T-cell (primary cell): Measurements from ENCODE around the gene MN1. TPM values are rescaled to one million over a fixed set of nuclear protein-coding genes. Genes with fewer than 3 reads are reported as not detected.

Experiments used
- ATAC-seq, 4 experiments: fragments of 200-7000 bp in 3 of 4; fragments of 150-1000 bp in 1 of 4; cut with Tn5 transposase; replicated peaks in 1 of 4; 1 replicate in 3 of 4; 2 replicates in 1 of 4; pipeline ENCODE4 v1.10.0; 2021; ENCODE audit warnings: moderate library complexity in 3 of 4, mild to moderate bottlenecking in 2 of 4, moderate number of reproducible peaks in 1 of 4
- CTCF ChIA-PET, 2 donors: fragments of 300-600 bp; sonication (Branson Sonifier 250); formaldehyde crosslinking; loops; one replicate each; lab custom pipeline; 2022; ENCODE audit warnings: antibody characterized with exemption in 2 of 2; lab: Charles Lee
- POLR2A ChIA-PET, 2 donors: fragments of 300-600 bp; sonication (Branson Sonifier 250); formaldehyde crosslinking; loops; one replicate each; lab custom pipeline; 2022; ENCODE audit warnings: antibody characterized with exemption in 2 of 2; lab: Charles Lee
- DNase-seq, 35 experiments: peaks; one replicate each; pipeline versions ENCODE4 v3.0.0 to v3.0.0-alpha.2; 2013 to 2023
- H3K27ac ChIP-seq: one replicate; pipeline ENCODE4 v1.5.1; 2013; ENCODE audit warnings: low read length
- H3K27me3 ChIP-seq, 2 experiments: replicated peaks in 1 of 2; 1 replicate in 1 of 2; 2 replicates in 1 of 2; pipeline versions ENCODE4 v1.6.1 to v1.7.0; 2013; ENCODE audit warnings: low read length in 1 of 2, mixed read lengths in 1 of 2; ENCODE audit not compliant: control insufficient read depth in 2 of 2, insufficient read depth in 2 of 2; ENCODE audit errors: extremely low read depth in 1 of 2
- H3K36me3 ChIP-seq, 2 donors: 1 replicate in 1 of 2; 2 replicates in 1 of 2; pipeline versions ENCODE4 v1.6.1 to v1.7.0; 2013; ENCODE audit warnings: low read length in 1 of 2; ENCODE audit not compliant: control insufficient read depth in 2 of 2, insufficient read depth in 1 of 2; ENCODE audit errors: extremely low read depth in 1 of 2
- H3K4me1 ChIP-seq, 2 experiments: 1 replicate in 1 of 2; 2 replicates in 1 of 2; pipeline versions ENCODE4 v1.6.1 to v1.7.0; 2013; ENCODE audit warnings: low read length in 2 of 2, mixed read lengths in 1 of 2; ENCODE audit not compliant: insufficient read depth in 2 of 2, control insufficient read depth in 1 of 2; ENCODE audit errors: extremely low read depth in 1 of 2
- H3K4me3 ChIP-seq, 2 donors: 1 replicate in 1 of 2; 2 replicates in 1 of 2; pipeline versions ENCODE4 v1.5.1 to v1.7.0; 2013; ENCODE audit warnings: mild to moderate bottlenecking in 2 of 2, low read length in 1 of 2, moderate library complexity in 1 of 2; ENCODE audit not compliant: control insufficient read depth in 1 of 2; ENCODE audit errors: extremely low read depth in 1 of 2
- H3K9me3 ChIP-seq: 2 replicates; pipeline ENCODE4 v1.7.0; 2013
- H3K27ac Mint-ChIP-seq, 2 donors: one replicate each; pipeline ENCODE4 v1.8.0; 2020 to 2021; ENCODE audit warnings: mild to moderate bottlenecking in 2 of 2, mixed read lengths in 2 of 2
- H3K27me3 Mint-ChIP-seq, 2 donors: one replicate each; pipeline ENCODE4 v1.8.0; 2021 to 2022; ENCODE audit warnings: mixed read lengths in 2 of 2
- H3K36me3 Mint-ChIP-seq: one replicate; pipeline ENCODE4 v1.8.0; 2021; ENCODE audit warnings: mixed read lengths
- H3K4me1 Mint-ChIP-seq, 3 donors: one replicate each; pipeline ENCODE4 v1.8.0; 2020 to 2022; ENCODE audit warnings: mixed read lengths in 3 of 3, mild to moderate bottlenecking in 1 of 3
- H3K4me3 Mint-ChIP-seq, 3 donors: one replicate each; pipeline ENCODE4 v1.8.0; 2020 to 2022; ENCODE audit warnings: mild to moderate bottlenecking in 3 of 3, mixed read lengths in 3 of 3, moderate library complexity in 3 of 3
- H3K9me3 Mint-ChIP-seq, 3 donors: one replicate each; pipeline ENCODE4 v1.8.0; 2020 to 2022; ENCODE audit warnings: mixed read lengths in 3 of 3
- WGBS: methylation state at CpG from one replicate; pipeline ENCODE4 v1.1.5; 2013; ENCODE audit warnings: missing lambda C conversion rate; ENCODE audit not compliant: insufficient coverage; 5-methylcytosine and 5-hydroxymethylcytosine counted together
- total RNA-seq, 35 experiments: library from RNA in 6 of 35; stranded (reverse) in 6 of 35; fragments of 120-200 nt in 1 of 35; gene quantifications; one replicate each; pipeline versions ENCODE4 v1.2.1 to v1.2.4 and lab custom pipeline; 2013 to 2026

Gene MN1
- total RNA-seq, 5 donors from 2014 or later (not counting 1 experiment from before 2014, with no cell fraction given), result 0.22 to 0.43 (median 0.32) TPM

DNA sequence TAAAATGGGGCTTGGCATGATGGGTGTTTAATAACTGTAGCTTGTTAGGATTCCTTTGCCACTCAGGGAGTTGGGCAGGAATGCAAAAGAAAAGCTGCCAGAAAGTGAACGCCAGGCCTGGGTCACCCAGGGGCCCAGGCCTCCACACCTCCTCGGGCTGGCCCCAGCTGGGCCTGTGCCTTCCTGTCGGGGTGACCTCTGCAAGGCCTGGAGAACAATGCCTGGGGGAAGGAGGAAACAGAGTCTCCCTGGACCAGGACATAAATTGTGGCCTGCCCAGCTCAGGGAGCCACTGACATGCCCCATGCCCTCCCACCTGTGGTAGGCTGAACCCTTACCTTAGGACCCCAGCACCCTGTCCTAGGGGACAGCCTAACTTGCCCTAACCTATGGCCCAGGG is 21.9 kb downstream of the MN1 start:
- H3K4me1 Mint-ChIP-seq, result no peaks in the 10 kb centered on the region
- H3K36me3 Mint-ChIP-seq, result no peaks in the 10 kb centered on the region
- DNase-seq (no peak), ATAC-seq (no peak)
- H3K4me1 ChIP-seq, result no peaks in the 10 kb centered on the region
- no peak overlapping the region for H3K4me3 ChIP-seq
- POLR2A ChIA-PET, result no interaction called here
- H3K27ac ChIP-seq, result no peak overlapping the region
- CTCF ChIA-PET, result no interaction called here
- no peak overlapping the region for H3K4me3 Mint-ChIP-seq
- no peaks in the 10 kb centered on the region for H3K36me3 ChIP-seq
- no peak overlapping the region for H3K27ac Mint-ChIP-seq
- no peaks in the 10 kb centered on the region for H3K9me3 ChIP-seq
- H3K9me3 Mint-ChIP-seq, result no peaks in the 10 kb centered on the region
- 37% methylated on average over 3 of the region's 3 CpGs for WGBS
- H3K27me3 Mint-ChIP-seq, result peaks cover 12 to 14% of the 10 kb centered on the region in 2 donors
- peaks cover 0 to 46% of the 10 kb centered on the region in 2 experiments for H3K27me3 ChIP-seq

DNA sequence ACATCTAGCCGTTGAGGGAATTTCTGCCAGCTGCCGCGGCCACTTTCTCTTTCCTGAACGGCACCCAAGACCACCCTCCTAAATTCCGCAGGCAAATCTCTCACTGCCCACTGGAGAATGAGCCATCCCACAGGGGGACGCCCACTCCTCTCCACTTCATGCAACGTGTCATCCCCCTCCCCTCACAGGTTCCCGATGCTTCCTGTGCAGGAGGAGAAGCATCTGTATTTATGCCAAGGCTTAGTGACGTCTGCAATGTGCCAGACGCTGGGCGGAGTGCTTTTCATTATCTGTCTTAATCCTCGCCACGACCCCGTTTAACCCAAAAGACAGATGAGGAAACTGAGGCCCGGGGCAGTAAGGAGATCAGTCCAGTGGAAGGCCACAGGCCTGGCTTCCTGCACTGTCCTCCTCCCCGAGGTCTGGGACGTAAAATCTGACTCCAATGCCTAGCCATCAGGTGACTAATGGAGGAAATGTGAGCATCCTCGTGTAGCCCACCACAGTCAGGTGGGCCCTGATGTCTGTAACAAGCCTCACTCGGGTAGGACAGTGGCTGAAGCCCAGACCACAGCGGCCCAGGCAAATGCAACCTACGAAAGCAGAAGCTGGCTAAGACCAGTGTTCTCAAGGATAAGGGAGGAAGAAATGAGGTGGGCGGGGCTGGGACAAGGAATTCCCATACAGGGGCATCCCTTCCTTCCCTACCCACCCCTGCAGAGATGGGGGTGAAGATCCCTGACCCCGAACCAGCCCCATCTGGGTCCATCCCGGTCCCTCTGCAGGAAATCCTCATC is 23.1 kb downstream of the MN1 start:
- H3K9me3 Mint-ChIP-seq, result no peaks in the 10 kb centered on the region
- H3K36me3 Mint-ChIP-seq, result no peaks in the 10 kb centered on the region
- Histone ChIP-seq H3K9me3 (no peaks in the 10 kb centered on the region), H3K4me1 (no peaks in the 10 kb centered on the region), H3K27ac (no peak overlapping the region), H3K4me3 (no peak overlapping the region), H3K27me3 (peaks cover 0 to 45% of the 10 kb centered on the region in 2 experiments), H3K36me3 (no peaks in the 10 kb centered on the region)
- CTCF ChIA-PET, result no interaction called here
- POLR2A ChIA-PET, result no interaction called here
- peaks cover 10 to 14% of the 10 kb centered on the region in 2 donors for H3K27me3 Mint-ChIP-seq
- no peak for DNase-seq
- H3K4me1 Mint-ChIP-seq, result no peaks in the 10 kb centered on the region
- 54% methylated on average over 18 of the region's 24 CpGs for WGBS
- H3K4me3 Mint-ChIP-seq, result no peak overlapping the region
- H3K27ac Mint-ChIP-seq, result no peak overlapping the region
- ATAC-seq, result no peak

DNA sequence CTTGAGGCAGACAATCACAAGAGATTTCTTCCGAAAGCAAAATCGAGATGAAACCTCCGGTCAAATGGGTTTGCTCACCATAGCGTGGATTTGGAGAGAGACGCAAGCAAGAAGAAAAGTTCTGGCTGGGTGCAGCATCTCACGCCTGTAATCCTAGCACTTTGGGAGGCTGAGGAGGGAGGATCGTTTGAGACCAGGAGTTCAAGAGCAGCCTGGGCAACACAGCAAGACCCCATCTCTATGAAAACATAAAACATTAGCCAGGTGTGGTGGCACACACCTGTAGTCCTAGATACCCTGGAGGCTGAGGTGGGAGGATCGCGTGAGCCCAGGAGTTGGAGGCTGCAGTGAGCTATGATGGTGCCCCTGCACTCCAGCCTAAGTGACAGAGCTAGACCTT is 24.4 kb downstream of the MN1 start:
- H3K4me1 Mint-ChIP-seq, result no peaks in the 10 kb centered on the region
- H3K27ac Mint-ChIP-seq, result no peak overlapping the region
- WGBS, result 88% methylated on average over 6 of the region's 9 CpGs

DNA sequence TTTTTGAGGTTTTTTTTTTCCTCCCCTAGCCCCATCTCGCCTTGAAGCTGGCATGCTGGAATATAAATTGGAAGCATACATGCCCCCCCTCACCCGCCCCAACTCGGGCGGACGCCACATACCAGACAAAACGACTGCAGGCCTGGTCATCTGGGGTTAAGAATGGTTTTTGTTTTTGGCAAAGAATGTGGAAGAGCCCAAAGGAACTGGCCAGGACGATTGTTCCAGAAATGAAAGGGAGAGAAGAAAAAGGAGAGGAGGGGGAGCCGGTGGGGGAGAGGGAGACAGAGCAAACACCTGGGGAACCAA is 25.0 kb downstream of the MN1 start:
- Histone ChIP-seq H3K27me3 (peaks cover 0 to 34% of the 10 kb centered on the region in 2 experiments), H3K9me3 (no peaks in the 10 kb centered on the region), H3K4me1 (no peaks in the 10 kb centered on the region), H3K4me3 (no peak overlapping the region), H3K36me3 (no peaks in the 10 kb centered on the region), H3K27ac (no peak overlapping the region)
- ChIA-PET POLR2A (no interaction called here), CTCF (no interaction called here)
- no peaks in the 10 kb centered on the region for H3K9me3 Mint-ChIP-seq
- no peak for DNase-seq
- 30% methylated on average over 2 of the region's 8 CpGs for WGBS
- no peaks in the 10 kb centered on the region for H3K4me1 Mint-ChIP-seq
- H3K27ac Mint-ChIP-seq, result no peak overlapping the region
- ATAC-seq, result no peak
- no peaks in the 10 kb centered on the region for H3K36me3 Mint-ChIP-seq
- no peak overlapping the region for H3K4me3 Mint-ChIP-seq
- peaks cover 10 to 14% of the 10 kb centered on the region in 2 donors for H3K27me3 Mint-ChIP-seq

More for the DNA sequence above, 24.4 kb downstream of the MN1 start:
- no peak for DNase-seq
- H3K4me3 ChIP-seq, result no peak overlapping the region
- H3K27ac ChIP-seq, result no peak overlapping the region
- no peaks in the 10 kb centered on the region for H3K4me1 ChIP-seq
- no peaks in the 10 kb centered on the region for H3K9me3 ChIP-seq
- ATAC-seq, result no peak
- peaks cover 0 to 39% of the 10 kb centered on the region in 2 experiments for H3K27me3 ChIP-seq
- ChIA-PET POLR2A (no interaction called here), CTCF (no interaction called here)
- H3K27me3 Mint-ChIP-seq, result peaks cover 10 to 14% of the 10 kb centered on the region in 2 donors
- H3K4me3 Mint-ChIP-seq, result no peak overlapping the region
- no peaks in the 10 kb centered on the region for H3K9me3 Mint-ChIP-seq
- H3K36me3 ChIP-seq, result no peaks in the 10 kb centered on the region
- no peaks in the 10 kb centered on the region for H3K36me3 Mint-ChIP-seq

DNA sequence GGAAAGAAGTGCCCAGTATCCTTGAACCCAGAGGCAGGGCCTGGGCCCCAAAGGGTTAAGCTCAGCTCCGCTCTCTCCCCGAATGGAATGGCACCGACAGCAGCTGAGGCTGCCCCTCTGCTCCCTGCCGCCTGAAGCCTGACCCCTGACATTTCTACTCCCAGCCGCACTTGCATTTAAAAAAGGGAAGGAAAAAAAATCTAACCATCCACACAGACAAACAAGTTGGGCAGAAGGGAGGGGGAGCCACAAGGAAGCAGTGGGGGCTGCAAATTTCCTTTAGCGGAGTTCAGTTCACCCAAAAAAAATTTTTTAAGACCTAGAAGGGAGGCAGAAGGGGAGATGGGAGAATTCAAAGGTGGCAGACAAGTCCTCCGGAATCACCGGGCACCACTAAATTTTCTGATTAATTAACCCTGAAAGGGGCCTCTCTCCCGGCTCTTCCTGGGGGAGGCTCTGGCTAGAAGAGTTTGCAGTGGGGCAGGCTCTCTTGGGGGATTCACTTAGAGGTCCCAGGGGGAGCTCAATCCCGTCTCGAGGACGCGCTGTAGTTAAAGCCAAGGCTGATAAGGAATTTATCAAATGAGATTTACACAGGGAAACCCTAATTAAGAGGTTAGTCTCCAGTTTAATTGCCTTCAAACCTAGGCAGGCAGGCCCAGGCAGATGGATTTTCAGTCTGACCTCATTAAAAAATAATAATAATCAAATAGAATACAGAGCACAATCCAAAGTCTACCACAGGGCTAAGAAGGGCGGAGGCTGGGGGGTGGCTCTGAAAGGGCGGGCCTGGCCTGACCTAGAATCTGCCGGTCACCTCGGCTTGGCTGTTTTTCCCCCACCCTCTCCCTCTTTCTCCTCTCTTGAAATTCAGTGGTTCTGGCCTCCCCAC is 25.6 kb downstream of the MN1 start:
- ATAC-seq (no peak), DNase-seq (no peak)
- no peaks in the 10 kb centered on the region for H3K36me3 Mint-ChIP-seq
- WGBS, result 35% methylated on average over 7 of the region's 17 CpGs
- ChIA-PET CTCF (no interaction called here), POLR2A (interaction anchor here in 1 of 2 donors (0.6 kb wide), 1 partner anchor 519 kb away, joined by 3 read pairs; no protein-coding TSS in a partner anchor)
- H3K9me3 Mint-ChIP-seq, result no peaks in the 10 kb centered on the region
- H3K4me1 Mint-ChIP-seq, result no peaks in the 10 kb centered on the region
- no peak overlapping the region for H3K27ac Mint-ChIP-seq
- H3K27ac ChIP-seq, result no peak overlapping the region
- peaks cover 0 to 29% of the 10 kb centered on the region in 2 experiments for H3K27me3 ChIP-seq
- no peaks in the 10 kb centered on the region for H3K9me3 ChIP-seq
- H3K27me3 Mint-ChIP-seq, result peaks cover 10 to 14% of the 10 kb centered on the region in 2 donors
- H3K4me3 ChIP-seq, result no peak overlapping the region
- H3K4me3 Mint-ChIP-seq, result no peak overlapping the region
- no peaks in the 10 kb centered on the region for H3K4me1 ChIP-seq
- H3K36me3 ChIP-seq, result no peaks in the 10 kb centered on the region

GRCh38 chr22:27775087-27775698 is 26.4 kb downstream of the MN1 start:
- peaks cover 10 to 14% of the 10 kb centered on the region in 2 donors for H3K27me3 Mint-ChIP-seq
- H3K27ac Mint-ChIP-seq, result no peak overlapping the region
- no peak overlapping the region for H3K4me3 Mint-ChIP-seq
- Histone ChIP-seq H3K9me3 (no peaks in the 10 kb centered on the region), H3K27ac (no peak overlapping the region), H3K4me3 (no peak overlapping the region), H3K27me3 (peaks cover 0 to 27% of the 10 kb centered on the region in 2 experiments), H3K4me1 (no peaks in the 10 kb centered on the region), H3K36me3 (no peaks in the 10 kb centered on the region)
- H3K36me3 Mint-ChIP-seq, result no peaks in the 10 kb centered on the region
- ChIA-PET POLR2A (no interaction called here), CTCF (no interaction called here)
- no peaks in the 10 kb centered on the region for H3K9me3 Mint-ChIP-seq
- H3K4me1 Mint-ChIP-seq, result no peaks in the 10 kb centered on the region
- DNase-seq (no peak), ATAC-seq (no peak)
- WGBS, result 78% methylated on average over 11 of the region's 18 CpGs
